ENCODE measurements around the gene GOLT1A. TPM values are rescaled to one million over a fixed set of nuclear protein-coding genes. Genes with fewer than 3 reads are reported as not detected.
"Not testable (repeated sequence)": the region's sequence is repeated elsewhere in the genome, so short reads cannot be mapped to it uniquely, and the experiment has no call there.

GOLT1A gene
- total RNA-seq, 2 donors from 2014 or later, result 0.45 TPM; not detected in 1

DNA sequence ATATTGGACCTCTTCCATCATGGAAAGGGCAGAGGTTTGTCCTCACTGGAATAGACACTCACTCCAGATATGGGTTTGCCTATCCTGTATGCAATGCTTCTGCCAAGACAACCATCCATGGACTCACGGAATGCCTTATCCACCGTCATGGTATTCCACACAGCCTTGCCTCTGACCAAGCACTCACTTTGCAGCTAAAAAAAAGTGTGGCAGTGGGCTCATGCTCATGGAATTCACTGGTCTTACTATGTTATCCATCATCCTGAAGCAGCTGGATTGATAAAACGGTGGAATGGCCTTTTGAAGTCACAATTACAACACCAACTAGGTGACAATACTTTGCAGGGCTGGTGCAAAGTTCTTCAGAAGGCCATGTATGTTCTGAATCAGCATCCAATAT is 25.6 kb upstream of the GOLT1A start:
- not testable (repeated sequence) for DNase-seq; H3K36me3 Mint-ChIP-seq (ENCODE audit: low read depth); ATAC-seq; H3K4me3 Mint-ChIP-seq; H3K27ac Mint-ChIP-seq; H3K9me3 ChIP-seq (ENCODE audit: control insufficient read depth, low read length, poor library complexity, severe bottlenecking); H3K27me3 Mint-ChIP-seq; H3K4me1 Mint-ChIP-seq

GRCh38 chr1:204238520-204238919 is 24.7 kb upstream of the GOLT1A start:
- not testable (repeated sequence) for H3K27ac Mint-ChIP-seq; H3K27me3 Mint-ChIP-seq; H3K4me3 Mint-ChIP-seq; H3K36me3 Mint-ChIP-seq (ENCODE audit: low read depth); H3K4me1 Mint-ChIP-seq; H3K9me3 ChIP-seq (ENCODE audit: control insufficient read depth, low read length, poor library complexity, severe bottlenecking); ATAC-seq; DNase-seq

GRCh38 chr1:204237515-204237914 is 23.7 kb upstream of the GOLT1A start:
- not testable (repeated sequence) for H3K4me1 Mint-ChIP-seq; H3K9me3 ChIP-seq (ENCODE audit: control insufficient read depth, low read length, poor library complexity, severe bottlenecking); H3K4me3 Mint-ChIP-seq; H3K27ac Mint-ChIP-seq; H3K36me3 Mint-ChIP-seq (ENCODE audit: low read depth); DNase-seq; H3K27me3 Mint-ChIP-seq; ATAC-seq

DNA sequence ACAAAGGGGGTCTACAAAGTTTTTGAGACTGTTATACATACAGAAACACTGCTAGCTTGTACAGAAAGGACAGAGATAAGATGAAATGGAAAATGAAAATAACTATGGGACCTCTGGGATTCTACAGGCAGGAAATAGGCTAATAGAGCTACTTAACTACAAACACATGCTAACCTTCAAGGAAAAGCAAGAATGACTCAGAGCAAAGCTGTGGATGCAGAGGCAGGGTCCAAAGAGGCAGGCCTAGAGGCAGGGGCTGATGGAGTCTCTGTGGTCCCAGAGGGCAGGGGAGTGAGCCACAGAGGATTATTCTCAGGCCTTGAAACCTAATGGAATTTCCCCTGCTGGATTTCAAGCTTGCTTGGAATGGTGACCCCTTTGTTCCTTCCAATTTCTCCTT is 18.7 kb upstream of the GOLT1A start:
- H3K4me1 Mint-ChIP-seq, result no peaks in the 10 kb centered on the region
- H3K36me3 Mint-ChIP-seq (ENCODE audit: low read depth), result no peaks in the 10 kb centered on the region
- no peak overlapping the region for H3K4me3 Mint-ChIP-seq
- H3K27ac Mint-ChIP-seq, result no peak overlapping the region
- H3K27me3 Mint-ChIP-seq, result peaks cover 14% of the 10 kb centered on the region
- DNase-seq (no peak), ATAC-seq (no peak)
- H3K9me3 ChIP-seq (ENCODE audit: control insufficient read depth, low read length, poor library complexity, severe bottlenecking), result no peaks in the 10 kb centered on the region

GRCh38 chr1:204230211-204230610 is 16.4 kb upstream of the GOLT1A start:
- no peak overlapping the region for H3K4me3 Mint-ChIP-seq
- no peaks in the 10 kb centered on the region for H3K9me3 ChIP-seq (ENCODE audit: control insufficient read depth, low read length, poor library complexity, severe bottlenecking)
- no peaks in the 10 kb centered on the region for H3K36me3 Mint-ChIP-seq (ENCODE audit: low read depth)
- H3K27me3 Mint-ChIP-seq, result peaks cover 14% of the 10 kb centered on the region
- ATAC-seq (no peak), DNase-seq (no peak)
- H3K4me1 Mint-ChIP-seq, result peaks cover 3% of the 10 kb centered on the region
- H3K27ac Mint-ChIP-seq, result no peak overlapping the region

GRCh38 chr1:204228896-204229295 is 15.1 kb upstream of the GOLT1A start:
- Mint-ChIP-seq H3K4me1 (peaks cover 3% of the 10 kb centered on the region), H3K27ac (no peak overlapping the region), H3K36me3 (ENCODE audit: low read depth) (no peaks in the 10 kb centered on the region), H3K4me3 (no peak overlapping the region), H3K27me3 (peaks cover 13% of the 10 kb centered on the region)
- no peak for DNase-seq
- no peaks in the 10 kb centered on the region for H3K9me3 ChIP-seq (ENCODE audit: control insufficient read depth, low read length, poor library complexity, severe bottlenecking)
- no peak for ATAC-seq

GRCh38 chr1:204227996-204228785 is 14.4 kb upstream of the GOLT1A start:
- peaks cover 9% of the 10 kb centered on the region for H3K27me3 Mint-ChIP-seq
- peaks cover 3% of the 10 kb centered on the region for H3K4me1 Mint-ChIP-seq
- ATAC-seq (no peak), DNase-seq (no peak)
- peak overlapping the region; percentile 32 for H3K27ac Mint-ChIP-seq
- no peaks in the 10 kb centered on the region for H3K9me3 ChIP-seq (ENCODE audit: control insufficient read depth, low read length, poor library complexity, severe bottlenecking)
- H3K4me3 Mint-ChIP-seq, result no peak overlapping the region
- H3K36me3 Mint-ChIP-seq (ENCODE audit: low read depth), result no peaks in the 10 kb centered on the region

DNA sequence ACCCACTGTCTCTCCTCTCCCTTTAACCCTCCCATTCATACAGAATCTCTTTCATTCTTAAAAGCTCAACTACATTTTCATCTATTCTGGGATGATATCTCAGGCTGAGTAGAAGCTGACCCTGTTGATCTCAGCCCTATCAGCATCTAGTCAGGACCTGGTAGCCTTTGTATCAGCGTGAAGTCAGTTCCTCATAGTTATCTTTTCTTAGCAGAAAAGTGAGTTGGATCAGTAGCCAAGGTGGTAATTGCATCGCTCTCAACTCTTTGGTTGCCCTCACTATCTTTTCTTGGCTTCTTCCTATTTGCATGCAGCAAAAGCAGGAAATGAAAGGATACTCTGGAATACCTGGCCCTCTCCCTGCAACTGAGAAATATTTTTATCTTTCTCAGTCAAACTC is 13.6 kb upstream of the GOLT1A start:
- H3K4me1 Mint-ChIP-seq, result peaks cover 5% of the 10 kb centered on the region
- ATAC-seq, result no peak
- no peak for DNase-seq

GRCh38 chr1:204225841-204226735 is 12.3 kb upstream of the GOLT1A start:
- no peaks in the 10 kb centered on the region for H3K9me3 ChIP-seq (ENCODE audit: control insufficient read depth, low read length, poor library complexity, severe bottlenecking)
- ATAC-seq (no peak), DNase-seq (no peak)
- Mint-ChIP-seq H3K4me1 (peaks cover 5% of the 10 kb centered on the region), H3K36me3 (ENCODE audit: low read depth) (peaks cover 2% of the 10 kb centered on the region), H3K27ac (no peak overlapping the region), H3K27me3 (peaks cover 24% of the 10 kb centered on the region), H3K4me3 (no peak overlapping the region)

More for the DNA sequence above, 13.6 kb upstream of the GOLT1A start:
- H3K4me3 Mint-ChIP-seq, result no peak overlapping the region
- peaks cover 14% of the 10 kb centered on the region for H3K27me3 Mint-ChIP-seq
- peak overlapping the region; percentile 32 for H3K27ac Mint-ChIP-seq
- H3K36me3 Mint-ChIP-seq (ENCODE audit: low read depth), result no peaks in the 10 kb centered on the region
- H3K9me3 ChIP-seq (ENCODE audit: control insufficient read depth, low read length, poor library complexity, severe bottlenecking), result no peaks in the 10 kb centered on the region

DNA sequence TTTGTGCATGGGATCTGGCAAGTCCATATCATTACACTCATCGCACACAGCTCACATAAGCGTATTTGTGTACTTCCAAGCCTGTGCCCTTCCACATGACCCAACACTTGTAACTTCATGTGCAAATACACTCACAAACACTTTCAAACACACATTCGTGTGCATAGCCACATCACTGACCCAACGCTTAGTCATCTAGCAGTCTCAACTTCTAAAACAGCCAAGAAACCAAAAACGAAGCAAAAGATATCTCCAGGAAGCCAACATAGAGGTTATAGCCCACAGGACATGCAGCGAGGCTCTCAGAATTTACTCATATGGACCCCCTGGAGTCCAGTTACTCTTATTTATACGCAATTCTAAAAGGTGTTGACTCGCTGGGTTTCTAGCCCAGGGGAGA is 10.9 kb upstream of the GOLT1A start:
- Mint-ChIP-seq H3K4me1 (peaks cover 5% of the 10 kb centered on the region), H3K36me3 (ENCODE audit: low read depth) (peaks cover 2% of the 10 kb centered on the region), H3K27me3 (peaks cover 18% of the 10 kb centered on the region), H3K4me3 (no peak overlapping the region), H3K27ac (no peak overlapping the region)
- DNase-seq (no peak), ATAC-seq (no peak)
- no peaks in the 10 kb centered on the region for H3K9me3 ChIP-seq (ENCODE audit: control insufficient read depth, low read length, poor library complexity, severe bottlenecking)

DNA sequence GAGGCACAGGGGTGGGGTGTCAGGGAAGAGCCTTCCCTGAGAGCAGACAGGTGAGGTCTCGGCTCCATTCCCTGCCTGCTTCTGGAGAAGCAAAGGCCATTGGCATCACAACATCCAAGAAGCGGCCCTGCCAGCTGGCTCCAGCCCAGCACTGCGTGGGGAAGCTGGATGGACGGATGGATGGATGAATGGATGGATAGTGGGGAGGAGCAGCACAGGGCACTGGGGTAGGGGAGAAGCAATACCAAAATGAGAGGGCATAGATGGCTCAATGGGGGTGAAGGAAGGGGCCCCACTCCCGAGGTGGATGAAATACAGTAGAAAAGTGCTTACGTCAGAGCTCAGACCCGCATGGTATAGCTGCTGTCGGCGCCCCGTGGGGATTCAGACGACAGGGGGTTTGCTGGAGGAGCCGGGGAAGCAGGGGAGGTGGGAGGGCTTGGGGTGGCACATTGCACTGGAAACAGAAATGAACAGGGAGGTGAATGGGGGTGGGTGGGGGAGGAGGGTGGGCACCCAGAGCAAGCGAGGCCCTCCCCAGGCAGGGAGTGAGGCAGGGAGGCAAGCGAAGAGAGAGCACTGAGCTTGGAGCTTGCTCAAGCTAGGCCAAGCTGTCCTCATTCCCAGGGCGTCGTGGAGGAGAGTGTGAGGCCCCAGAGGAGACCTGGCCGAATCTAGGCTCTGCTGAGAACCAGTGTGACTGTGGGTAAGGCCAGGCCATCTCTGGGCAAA is 9.5 kb upstream of the GOLT1A start:
- no peak overlapping the region for H3K4me3 Mint-ChIP-seq

GRCh38 chr1:204222764-204223055 is 8.9 kb upstream of the GOLT1A start:
- no peaks in the 10 kb centered on the region for H3K9me3 ChIP-seq (ENCODE audit: control insufficient read depth, low read length, poor library complexity, severe bottlenecking)
- Mint-ChIP-seq H3K4me3 (no peak overlapping the region), H3K27me3 (peaks cover 23% of the 10 kb centered on the region), H3K4me1 (peaks cover 8% of the 10 kb centered on the region), H3K27ac (no peak overlapping the region), H3K36me3 (ENCODE audit: low read depth) (peaks cover 2% of the 10 kb centered on the region)
- ATAC-seq, result no peak
- no peak for DNase-seq

More for the DNA sequence above, 9.5 kb upstream of the GOLT1A start:
- no peaks in the 10 kb centered on the region for H3K9me3 ChIP-seq (ENCODE audit: control insufficient read depth, low read length, poor library complexity, severe bottlenecking)
- peaks cover 8% of the 10 kb centered on the region for H3K4me1 Mint-ChIP-seq
- DNase-seq, result no peak
- peaks cover 18% of the 10 kb centered on the region for H3K27me3 Mint-ChIP-seq
- H3K27ac Mint-ChIP-seq, result no peak overlapping the region
- no peak for ATAC-seq
- peaks cover 2% of the 10 kb centered on the region for H3K36me3 Mint-ChIP-seq (ENCODE audit: low read depth)

All from T-helper 17 cell (primary cell).